OCI-LY7 (cell line): Measurements from ENCODE around the gene KRTAP21-1.

Experiments used
- EZH2phosphoT487 ChIP-seq: fragments of 200-600 bp; sonication (generic); IDR thresholded peaks from 2 replicates; pipeline ENCODE4 v1.6.1; 2018; ENCODE audit warnings: low read depth, borderline replicate concordance, mild to moderate bottlenecking, mixed run types, antibody characterized with exemption, low read length, moderate library complexity, mixed read lengths
- TF ChIP-seq, protein P1 (sequence below): fragments of 200-600 bp; sonication (generic); conservative IDR thresholded peaks from 2 replicates; pipeline ENCODE4 v1.5.1; 2014; ENCODE audit warnings: mild to moderate bottlenecking, antibody characterized with exemption, low read length, moderate library complexity, mixed read lengths

DNA sequence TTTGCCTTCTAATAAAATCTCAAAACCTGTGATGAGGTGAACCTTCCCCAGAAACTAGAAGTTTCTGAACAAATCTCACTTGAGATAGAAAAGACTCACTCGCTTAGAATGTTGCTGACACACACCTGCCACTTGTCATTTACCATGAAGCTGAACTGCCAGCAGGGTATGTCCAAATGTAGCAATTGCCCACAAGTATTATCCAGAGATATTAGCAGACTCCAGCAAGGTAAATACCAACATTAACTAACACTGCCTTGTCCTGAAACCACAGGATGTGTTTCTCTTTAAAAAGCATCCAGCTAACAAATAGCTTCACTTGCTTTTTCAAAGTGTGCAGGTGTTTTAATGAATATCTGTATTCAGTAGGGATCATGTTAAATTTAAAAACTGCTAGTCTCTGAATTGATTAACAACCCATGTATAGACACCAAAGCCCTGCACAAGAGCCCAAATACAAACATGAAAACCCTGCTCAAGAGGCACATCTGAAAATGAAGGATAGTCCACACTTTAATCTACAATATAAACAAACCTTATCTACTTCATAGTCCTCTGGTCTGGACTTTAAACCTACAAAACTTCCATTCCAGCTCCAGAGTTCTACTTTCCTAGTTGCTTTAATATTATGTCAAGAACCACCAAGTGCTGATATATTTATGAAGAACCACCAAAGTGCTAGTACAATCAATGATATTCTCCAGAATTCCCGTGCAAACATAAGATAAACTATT is 38.5 kb upstream of the KRTAP21-1 start:
- TF ChIP-seq, protein P1, sequence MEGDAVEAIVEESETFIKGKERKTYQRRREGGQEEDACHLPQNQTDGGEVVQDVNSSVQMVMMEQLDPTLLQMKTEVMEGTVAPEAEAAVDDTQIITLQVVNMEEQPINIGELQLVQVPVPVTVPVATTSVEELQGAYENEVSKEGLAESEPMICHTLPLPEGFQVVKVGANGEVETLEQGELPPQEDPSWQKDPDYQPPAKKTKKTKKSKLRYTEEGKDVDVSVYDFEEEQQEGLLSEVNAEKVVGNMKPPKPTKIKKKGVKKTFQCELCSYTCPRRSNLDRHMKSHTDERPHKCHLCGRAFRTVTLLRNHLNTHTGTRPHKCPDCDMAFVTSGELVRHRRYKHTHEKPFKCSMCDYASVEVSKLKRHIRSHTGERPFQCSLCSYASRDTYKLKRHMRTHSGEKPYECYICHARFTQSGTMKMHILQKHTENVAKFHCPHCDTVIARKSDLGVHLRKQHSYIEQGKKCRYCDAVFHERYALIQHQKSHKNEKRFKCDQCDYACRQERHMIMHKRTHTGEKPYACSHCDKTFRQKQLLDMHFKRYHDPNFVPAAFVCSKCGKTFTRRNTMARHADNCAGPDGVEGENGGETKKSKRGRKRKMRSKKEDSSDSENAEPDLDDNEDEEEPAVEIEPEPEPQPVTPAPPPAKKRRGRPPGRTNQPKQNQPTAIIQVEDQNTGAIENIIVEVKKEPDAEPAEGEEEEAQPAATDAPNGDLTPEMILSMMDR = no peak
- no peak for TF ChIP-seq EZH2phosphoT487
